Raji (cell line): ENCODE measurements around the gene PLEKHG4B.
A peak's percentile ranks its signal among the peaks of the same experiment; 100 is the strongest.

Experiments used
- POLR2A ChIP-seq: IDR thresholded peaks from 2 replicates; pipeline ENCODE4 v1.6.1; 2011; ENCODE audit warnings: low read depth, low read length, control low read depth; ENCODE audit not compliant: insufficient read depth

PLEKHG4B gene

DNA sequence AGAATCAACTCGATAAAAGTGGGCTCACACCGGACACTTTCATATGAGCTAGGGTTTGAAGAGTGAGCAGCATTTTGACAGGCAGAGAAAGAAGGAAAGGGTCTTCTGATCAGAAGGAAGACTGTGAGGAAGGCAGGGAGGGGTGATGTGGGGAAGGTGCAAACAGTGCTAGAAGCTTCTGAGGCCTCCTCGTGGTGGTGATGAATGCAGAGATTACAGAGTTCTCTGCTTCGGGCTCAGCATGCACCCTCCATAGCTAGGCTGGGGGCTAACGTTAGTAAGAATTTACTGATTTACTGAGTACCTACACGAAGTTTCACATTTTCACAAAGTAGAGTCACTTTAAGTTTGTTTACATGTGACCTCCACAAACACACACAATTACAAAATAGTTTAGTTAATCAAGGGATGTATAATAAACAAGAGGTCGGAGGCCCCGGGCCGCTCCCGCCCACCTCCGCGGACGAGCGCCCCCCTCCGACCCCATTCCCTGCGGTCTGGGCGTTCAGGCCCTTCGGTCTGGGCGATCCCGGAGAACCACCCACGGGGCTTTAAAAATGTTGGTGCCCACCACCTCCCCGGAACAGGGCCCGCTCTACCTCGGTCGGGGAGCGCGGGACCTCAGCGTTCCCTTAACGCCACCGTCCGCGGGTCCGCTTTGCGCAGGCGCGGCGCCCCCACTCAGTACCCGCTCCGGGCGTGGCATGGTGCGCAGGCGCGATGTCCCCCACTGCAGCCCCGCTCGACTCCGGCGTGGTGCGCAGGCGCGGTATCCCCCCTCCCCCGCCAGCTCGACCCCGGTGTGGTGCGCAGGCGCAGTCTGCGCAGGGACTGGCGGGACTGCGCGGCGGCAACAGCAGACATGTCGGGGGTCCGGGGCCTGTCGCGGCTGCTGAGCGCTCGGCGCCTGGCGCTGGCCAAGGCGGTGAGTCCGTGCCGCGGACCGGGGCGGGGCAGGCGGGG, 125.8 kb downstream of the PLEKHG4B start, which contains the start of the genes CCDC127 and SDHA:
Gene CCDC127, minus strand, starts transcription at position 660 of the 963 bp plus-strand sequence. CDS start 1,304 bp downstream, outside the sequence.
Gene SDHA, plus strand, starts transcription at position 827 of the 963 bp plus-strand sequence. Its CDS starts 36 bp downstream, at position 863.
- peak; percentile 78 for TF ChIP-seq POLR2A

DNA sequence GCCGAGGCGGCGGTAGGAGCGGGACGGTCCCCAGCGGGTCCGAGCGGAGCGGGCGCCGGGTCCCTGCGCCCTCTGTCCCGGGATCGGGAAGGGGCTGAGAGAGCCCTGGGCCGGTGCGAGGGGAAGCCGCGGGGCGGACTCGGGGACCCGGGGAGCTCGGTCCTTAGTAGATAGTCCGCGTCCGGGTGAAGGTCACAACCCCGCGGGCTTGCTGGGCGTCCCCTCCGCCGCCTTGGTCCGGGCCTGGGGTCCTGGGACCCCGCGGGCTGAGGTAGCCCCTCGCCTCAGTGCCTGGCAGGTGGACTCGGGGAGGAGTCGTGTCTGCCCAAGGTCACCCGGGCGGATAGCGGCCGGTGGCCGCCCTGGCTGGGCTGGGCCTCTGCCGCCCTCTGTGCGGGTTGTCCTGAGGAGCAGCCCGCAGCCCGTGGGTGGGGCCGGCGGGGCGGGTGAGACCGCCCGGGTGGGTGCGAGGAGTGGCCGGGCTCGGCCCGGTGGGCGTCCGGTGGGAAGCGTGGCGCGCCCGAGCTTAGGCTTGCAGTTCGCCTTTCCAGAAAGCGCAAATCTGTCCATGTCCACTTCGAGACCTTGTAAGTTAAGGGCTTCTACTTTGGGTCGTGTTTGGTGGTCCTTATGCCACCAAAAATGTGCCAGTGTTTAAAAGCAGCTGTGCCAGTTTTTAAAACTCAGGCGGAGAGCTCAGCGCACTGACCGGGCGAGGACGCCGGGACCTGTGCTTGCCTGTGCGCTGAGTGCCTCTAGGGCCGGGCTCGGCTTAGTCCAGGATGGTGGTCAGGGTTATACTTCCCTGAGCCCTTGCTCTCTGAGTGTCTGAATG, 126.7 kb downstream of the PLEKHG4B start:
- TF ChIP-seq POLR2A: no peak

DNA sequence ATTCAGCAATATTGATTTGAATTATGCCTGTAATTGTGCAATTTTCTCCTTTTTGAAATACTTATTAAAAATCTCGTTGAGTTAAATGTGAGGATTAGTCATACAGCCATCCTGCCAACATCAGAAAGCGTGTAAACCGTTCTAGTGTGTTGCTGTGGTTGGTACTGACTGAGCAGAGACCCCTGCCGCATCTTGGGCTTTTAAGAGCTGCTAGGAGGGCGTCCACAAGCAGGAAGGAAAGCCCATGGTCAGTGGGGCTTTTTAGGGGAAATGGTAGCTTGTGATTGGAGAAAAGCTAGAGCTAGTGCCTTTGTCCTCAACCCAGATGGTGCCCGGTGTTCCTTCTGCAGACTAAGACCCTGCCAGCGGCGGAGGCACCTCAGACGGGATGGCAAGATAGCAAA, 127.5 kb downstream of the PLEKHG4B start:
- TF ChIP-seq POLR2A: no peak

DNA sequence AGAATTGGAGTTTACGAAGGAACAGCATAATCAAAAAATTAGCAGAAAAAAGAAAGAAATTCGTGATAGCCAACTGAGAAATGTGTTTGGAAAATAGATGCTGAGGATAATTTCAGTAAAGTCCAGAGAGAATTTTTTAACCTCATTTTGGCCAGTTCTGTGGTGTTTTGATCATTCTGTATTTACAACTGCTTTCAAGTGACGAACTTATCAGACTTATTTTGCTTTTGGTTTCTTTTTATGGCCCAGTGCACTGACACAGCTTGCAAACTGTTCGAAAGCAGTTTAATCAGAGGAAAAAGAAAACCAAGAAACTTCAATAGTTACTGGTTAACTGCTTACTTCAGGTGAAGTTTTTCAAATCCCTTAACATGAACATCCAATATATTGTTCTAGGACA, 128.0 kb downstream of the PLEKHG4B start:
- TF ChIP-seq POLR2A: no peak

DNA sequence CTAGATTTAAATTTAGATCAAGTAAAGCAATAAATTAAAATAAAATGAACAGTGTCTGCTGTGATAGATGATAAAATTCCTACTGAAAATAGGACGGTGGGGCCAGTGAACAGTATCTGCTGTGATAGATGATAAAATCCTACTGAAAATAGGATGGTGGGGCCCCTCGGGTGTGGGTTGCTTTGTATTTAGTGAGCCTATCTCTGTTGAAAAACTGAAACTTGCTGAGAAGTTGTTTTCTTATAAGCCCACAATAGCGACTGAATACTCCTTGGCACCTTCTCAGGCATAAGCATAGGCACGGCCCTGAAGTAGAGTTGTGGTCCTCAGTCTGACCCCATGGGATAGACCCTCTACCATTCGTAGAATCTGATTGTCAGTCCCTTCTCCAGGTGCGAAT, 131.8 kb downstream of the PLEKHG4B start:
- TF ChIP-seq POLR2A: no peak

DNA sequence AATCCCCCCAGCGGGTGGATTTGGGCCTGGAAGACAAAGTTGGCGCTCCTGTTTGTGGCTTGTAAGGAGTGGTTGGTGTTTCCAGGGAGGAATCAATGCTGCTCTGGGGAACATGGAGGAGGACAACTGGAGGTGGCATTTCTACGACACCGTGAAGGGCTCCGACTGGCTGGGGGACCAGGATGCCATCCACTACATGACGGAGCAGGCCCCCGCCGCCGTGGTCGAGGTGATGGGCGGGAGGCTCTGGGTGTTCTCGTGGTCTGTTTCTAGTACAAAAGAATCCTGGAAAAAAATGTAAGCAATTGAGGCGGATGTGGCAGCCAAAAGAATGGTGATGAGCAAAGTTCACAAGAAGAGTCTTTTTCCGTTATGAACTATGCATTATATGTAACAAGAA, 133.4 kb downstream of the PLEKHG4B start:
- no peak for TF ChIP-seq POLR2A

DNA sequence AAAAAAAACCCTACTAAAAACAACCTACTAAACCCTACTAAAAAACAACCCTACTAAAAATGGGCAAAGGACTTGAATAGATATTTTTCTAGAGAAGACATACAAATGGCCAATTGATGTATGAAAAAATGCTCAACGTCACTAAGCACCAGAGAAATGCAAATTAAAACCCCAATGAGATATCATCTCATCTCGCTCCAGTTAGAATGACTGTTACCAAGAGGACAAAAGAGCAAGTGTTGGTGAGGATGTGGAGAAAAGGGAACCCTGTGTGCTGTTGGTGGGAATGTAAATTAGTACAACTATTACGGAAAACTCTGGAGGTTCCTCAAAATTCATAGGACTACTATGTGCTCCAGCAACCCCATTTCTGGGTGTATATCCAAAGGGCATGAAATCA, 136.9 kb downstream of the PLEKHG4B start:
- no peak for TF ChIP-seq POLR2A

DNA sequence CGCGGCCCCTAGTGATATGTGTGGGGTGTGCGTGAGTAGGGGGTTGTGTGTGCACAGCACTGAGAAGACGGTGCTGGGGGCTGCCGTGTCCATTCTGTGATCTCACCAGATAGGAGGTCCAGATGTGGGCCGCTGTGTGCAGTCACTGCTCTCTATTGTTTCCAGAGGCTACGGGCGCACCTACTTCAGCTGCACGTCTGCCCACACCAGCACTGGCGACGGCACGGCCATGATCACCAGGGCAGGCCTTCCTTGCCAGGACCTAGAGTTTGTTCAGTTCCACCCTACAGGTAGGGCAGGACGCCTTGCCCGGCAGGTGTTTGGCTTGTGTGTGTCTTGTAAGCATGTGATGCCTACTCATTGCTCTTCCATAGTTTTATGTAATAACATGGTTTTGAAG, 138.7 kb downstream of the PLEKHG4B start:
- TF ChIP-seq POLR2A: no peak

DNA sequence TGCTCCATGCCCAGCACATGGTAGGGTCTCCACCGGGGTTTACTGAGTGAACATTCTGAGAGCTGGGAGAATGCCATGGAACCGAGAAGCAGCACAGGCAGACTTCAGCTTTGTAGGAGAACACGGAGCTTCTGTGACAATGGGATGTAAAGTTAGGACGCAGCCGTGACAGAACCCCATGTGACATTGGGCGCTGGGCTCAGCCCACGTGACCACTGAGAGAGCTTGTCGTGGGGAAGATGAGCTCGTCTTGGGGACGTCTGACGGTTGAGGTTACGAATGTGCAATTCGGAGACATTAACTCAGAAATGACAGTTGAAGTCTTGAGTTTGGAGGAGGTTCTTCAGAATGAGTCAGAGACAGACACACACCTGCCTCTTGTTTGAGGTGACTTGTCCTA, 139.7 kb downstream of the PLEKHG4B start:
- no peak for TF ChIP-seq POLR2A

DNA sequence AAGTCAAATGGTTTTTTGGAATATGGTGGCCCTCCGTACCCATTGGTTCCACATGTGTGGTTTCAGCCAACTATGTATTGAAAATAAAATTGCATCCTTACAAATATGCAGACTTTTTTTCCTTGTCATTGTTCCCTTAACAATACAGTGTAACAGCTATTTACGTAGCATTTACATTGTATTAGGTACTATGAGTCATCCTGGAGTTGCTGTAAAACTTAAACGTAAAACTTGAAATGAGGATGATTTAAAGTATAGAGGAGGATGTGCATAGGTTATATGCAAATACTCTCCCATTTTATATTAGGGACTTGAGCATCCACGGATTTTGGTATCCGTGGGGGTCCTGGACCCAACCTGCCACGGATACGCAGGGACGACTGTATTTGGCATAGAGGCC, 142.5 kb downstream of the PLEKHG4B start:
- TF ChIP-seq POLR2A: no peak
